Ishikawa (cell line): ENCODE measurements around the gene KLF3.

Experiments
- CREB1 ChIP-seq: IDR thresholded peaks from 2 replicates; pipeline ENCODE4 v1.6.1; 2012; ENCODE audit warnings: low read depth
- EP300 ChIP-seq: IDR thresholded peaks from 2 replicates; pipeline ENCODE4 v1.6.1; 2012; ENCODE audit warnings: borderline replicate concordance
- FOXM1 ChIP-seq: IDR thresholded peaks from 2 replicates; pipeline ENCODE4 v1.6.1; 2012; ENCODE audit warnings: low read depth, borderline replicate concordance
- MAX ChIP-seq: IDR thresholded peaks from 2 replicates; pipeline ENCODE4 v1.6.1; 2012
- RAD21 ChIP-seq: IDR thresholded peaks from 2 replicates; pipeline ENCODE4 v1.6.1; 2012; ENCODE audit warnings: low read depth
- REST ChIP-seq: IDR thresholded peaks from 2 replicates; pipeline ENCODE4 v1.6.1; 2012; ENCODE audit warnings: low read depth, mild to moderate bottlenecking
- TAF1 ChIP-seq: IDR thresholded peaks from 2 replicates; pipeline ENCODE4 v1.6.1; 2012; ENCODE audit warnings: low read depth, mild to moderate bottlenecking
- USF1 ChIP-seq: IDR thresholded peaks from 2 replicates; pipeline ENCODE4 v1.6.1; 2012

GRCh38 chr4:38650133-38650532 lies 13.9 kb upstream of the KLF3 start:
- no peak for TF ChIP-seq FOXM1
- TF ChIP-seq MAX = no peak
- TF ChIP-seq EP300 = no peak
- TF ChIP-seq TAF1 = no peak
- no peak for TF ChIP-seq RAD21
- TF ChIP-seq CREB1 = no peak
- TF ChIP-seq REST = no peak
- no peak for TF ChIP-seq USF1
